Subcutaneous adipose tissue (tissue), 4 donors: Measurements from ENCODE around the gene DNAJC17. TPM values are rescaled to one million over a fixed set of nuclear protein-coding genes. Genes with fewer than 3 reads are reported as not detected.

Source experiments
- total RNA-seq, 4 donors: library from RNA; depleted of rRNA; stranded (reverse); fragments of >200 nt; gene quantifications; one replicate each; pipeline ENCODE4 v1.1.0, GENCODE V29; 2016
- TF ChIP-seq, protein P1 (sequence below): fragments of 450-650 bp; IDR thresholded peaks from one replicate; pipeline ENCODE4 v1.5.1; 2016; ENCODE audit warnings: low read depth, mild to moderate bottlenecking, control low read depth, antibody characterized with exemption, moderate library complexity

DNAJC17 gene
- total RNA-seq, 4 donors from 2014 or later: 12.1 to 33.9 (median 18.3) TPM

GRCh38 chr15:40764629-40765103 is 42.6 kb downstream of the DNAJC17 start:
- TF ChIP-seq, protein P1, sequence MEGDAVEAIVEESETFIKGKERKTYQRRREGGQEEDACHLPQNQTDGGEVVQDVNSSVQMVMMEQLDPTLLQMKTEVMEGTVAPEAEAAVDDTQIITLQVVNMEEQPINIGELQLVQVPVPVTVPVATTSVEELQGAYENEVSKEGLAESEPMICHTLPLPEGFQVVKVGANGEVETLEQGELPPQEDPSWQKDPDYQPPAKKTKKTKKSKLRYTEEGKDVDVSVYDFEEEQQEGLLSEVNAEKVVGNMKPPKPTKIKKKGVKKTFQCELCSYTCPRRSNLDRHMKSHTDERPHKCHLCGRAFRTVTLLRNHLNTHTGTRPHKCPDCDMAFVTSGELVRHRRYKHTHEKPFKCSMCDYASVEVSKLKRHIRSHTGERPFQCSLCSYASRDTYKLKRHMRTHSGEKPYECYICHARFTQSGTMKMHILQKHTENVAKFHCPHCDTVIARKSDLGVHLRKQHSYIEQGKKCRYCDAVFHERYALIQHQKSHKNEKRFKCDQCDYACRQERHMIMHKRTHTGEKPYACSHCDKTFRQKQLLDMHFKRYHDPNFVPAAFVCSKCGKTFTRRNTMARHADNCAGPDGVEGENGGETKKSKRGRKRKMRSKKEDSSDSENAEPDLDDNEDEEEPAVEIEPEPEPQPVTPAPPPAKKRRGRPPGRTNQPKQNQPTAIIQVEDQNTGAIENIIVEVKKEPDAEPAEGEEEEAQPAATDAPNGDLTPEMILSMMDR: no peak

DNA sequence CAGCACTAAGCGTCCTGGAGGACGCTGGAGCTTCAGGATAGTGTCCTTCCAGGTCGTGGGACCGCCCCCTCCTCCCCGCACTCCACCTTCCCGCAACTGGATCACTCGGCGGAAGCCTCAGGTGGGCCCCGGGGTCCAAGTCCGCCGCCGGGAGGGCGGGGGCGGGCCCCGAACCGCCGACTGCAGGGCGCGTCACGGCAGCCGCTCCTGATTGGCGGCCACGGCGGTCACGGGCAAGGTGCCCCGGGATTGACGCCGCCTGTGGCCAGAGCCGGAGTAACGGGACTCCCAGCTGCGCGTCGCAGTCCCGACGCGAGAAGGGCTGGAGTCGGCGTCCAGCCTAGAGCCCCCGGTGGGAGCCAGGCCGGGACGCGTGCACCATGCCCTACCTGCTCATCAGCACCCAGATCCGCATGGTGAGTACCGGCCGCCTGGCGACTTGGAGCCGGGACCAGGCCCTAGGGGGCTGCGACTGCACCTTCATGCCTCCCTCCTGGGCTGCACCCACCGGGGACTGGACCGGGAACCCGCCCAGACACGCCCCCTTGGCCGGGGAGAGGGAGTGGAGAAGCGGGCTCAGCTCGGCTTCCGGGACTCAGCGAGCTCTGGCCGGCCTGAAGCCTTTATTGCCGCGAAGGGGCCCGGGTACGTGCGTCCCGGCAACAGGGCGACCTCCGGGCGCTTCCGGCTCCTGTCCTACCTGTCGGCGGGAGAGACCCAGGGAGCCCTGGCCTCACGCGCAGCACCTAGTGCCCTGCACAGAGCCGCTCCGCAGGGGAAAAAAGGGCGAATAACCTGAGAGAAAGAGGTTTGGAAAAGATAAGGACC is 43.3 kb downstream of the DNAJC17 start, which contains the start of gene GCHFR:
Gene GCHFR, plus strand, starts transcription at position 268 of the 828 bp plus-strand sequence. Its CDS starts 113 bp downstream, at position 381.
- TF ChIP-seq, protein P1: no peak

DNA sequence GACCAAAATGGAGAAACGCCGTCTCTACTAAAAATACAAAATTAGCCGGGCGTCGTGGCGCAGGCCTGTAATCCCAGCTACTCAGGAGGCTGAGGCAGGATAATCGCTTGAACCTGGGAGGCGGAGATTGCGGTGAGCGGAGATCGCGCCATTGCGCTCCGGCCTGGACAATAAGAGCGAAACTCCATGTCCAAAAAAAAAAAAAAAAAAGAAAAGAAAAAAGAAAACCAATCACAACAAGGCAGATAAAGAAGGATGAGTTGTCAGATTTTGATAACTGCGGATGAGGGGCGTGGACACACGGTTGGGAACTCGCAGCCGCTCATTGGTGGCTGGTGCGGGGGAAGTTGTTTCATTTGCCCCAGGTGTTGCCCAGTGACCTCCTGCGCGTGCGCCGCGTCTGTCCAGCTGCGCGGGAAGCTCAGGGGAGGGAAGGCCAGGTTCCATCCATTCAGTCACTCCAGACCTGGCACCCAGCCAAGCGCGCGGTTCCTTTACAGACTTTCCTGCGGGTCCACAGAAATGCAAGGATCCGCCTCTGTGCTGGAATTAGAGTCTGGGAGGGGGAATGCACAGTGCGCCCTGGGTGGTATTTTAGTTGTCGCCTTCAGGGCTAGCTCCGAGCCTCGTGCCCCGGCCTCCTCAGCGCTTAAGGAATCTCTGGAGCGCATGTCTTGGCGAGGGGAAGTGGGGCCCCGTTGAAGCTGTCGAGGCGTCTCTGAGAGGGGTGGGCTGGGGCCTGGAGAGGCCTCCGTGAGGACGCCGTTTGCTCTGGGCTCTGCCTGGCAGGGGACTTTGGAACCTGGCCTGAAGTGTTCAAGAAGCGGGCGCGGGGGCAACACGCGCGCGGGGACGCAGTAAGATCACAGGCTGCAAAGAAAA is 44.1 kb downstream of the DNAJC17 start:
- TF ChIP-seq, protein P1: no peak

GRCh38 chr15:40759961-40760360 is 47.3 kb downstream of the DNAJC17 start:
- TF ChIP-seq, protein P1: no peak

- TF ChIP-seq, protein P1: no peak
Measured at GRCh38 chr15:40756938-40757337, 50.3 kb downstream of the DNAJC17 start.

- TF ChIP-seq, protein P1: no peak
Measured at GRCh38 chr15:40755812-40756208, 51.5 kb downstream of the DNAJC17 start.
